HepG2 (cell line): ENCODE data around the gene PUS1. TPM values are rescaled to one million over a fixed set of nuclear protein-coding genes. Genes with fewer than 3 reads are reported as not detected.
A peak's percentile ranks its signal among the peaks of the same experiment; 100 is the strongest.

Experiments used
- BRCA1 ChIP-seq: sonication (generic); formaldehyde crosslinking; IDR thresholded peaks from 2 replicates; pipeline ENCODE4 v1.4.0; 2020; ENCODE audit warnings: missing genetic modification reagents
- DMTF1 ChIP-seq: sonication (generic); formaldehyde crosslinking; IDR thresholded peaks from 2 replicates; pipeline ENCODE4 v1.4.0; 2020; ENCODE audit warnings: mild to moderate bottlenecking, missing genetic modification reagents
- ESRRA ChIP-seq: sonication (generic); formaldehyde crosslinking; IDR thresholded peaks from 2 replicates; pipeline ENCODE4 v1.5.1; 2020; ENCODE audit warnings: mild to moderate bottlenecking, low read depth, missing genetic modification reagents
- HIVEP1 ChIP-seq: sonication (generic); formaldehyde crosslinking; IDR thresholded peaks from 2 replicates; pipeline ENCODE4 v1.4.0; 2020; ENCODE audit warnings: mild to moderate bottlenecking, missing genetic modification reagents
- HMGA1 ChIP-seq: sonication (generic); formaldehyde crosslinking; conservative IDR thresholded peaks from 2 replicates; pipeline ENCODE4 v1.4.0; 2020; ENCODE audit warnings: missing genetic modification reagents
- LRRFIP1 ChIP-seq: sonication (generic); formaldehyde crosslinking; conservative IDR thresholded peaks from 2 replicates; pipeline ENCODE4 v1.4.0; 2020; ENCODE audit warnings: missing genetic modification reagents
- MNT ChIP-seq: fragments of 450-650 bp; IDR thresholded peaks from 2 replicates; pipeline ENCODE4 v1.6.1; 2016
- PAF1 ChIP-seq: IDR thresholded peaks from 2 replicates; pipeline ENCODE4 v1.6.1; 2016; ENCODE audit warnings: missing genetic modification reagents, missing compliant biosample characterization
- REPIN1 ChIP-seq: sonication (generic); formaldehyde crosslinking; IDR thresholded peaks from 2 replicates; pipeline ENCODE4 v1.8.0; 2022; ENCODE audit warnings: missing genetic modification reagents, low read depth, mild to moderate bottlenecking, borderline replicate concordance
- RNF2 ChIP-seq: fragments of 450-650 bp; conservative IDR thresholded peaks from 2 replicates; pipeline ENCODE4 v1.6.1; 2016; ENCODE audit warnings: low read depth
- ZKSCAN8 ChIP-seq: IDR thresholded peaks from 2 replicates; pipeline ENCODE4 v1.6.1; 2016; ENCODE audit warnings: borderline replicate concordance, missing genetic modification reagents, missing compliant biosample characterization
- ZNF205 ChIP-seq: IDR thresholded peaks from 2 replicates; pipeline ENCODE4 v1.6.1; 2018; ENCODE audit warnings: missing biosample characterization, missing genetic modification reagents
- ZNF281 ChIP-seq: sonication (generic); formaldehyde crosslinking; IDR thresholded peaks from 2 replicates; pipeline ENCODE4 v1.4.0; 2020; ENCODE audit warnings: missing genetic modification reagents, borderline replicate concordance
- ZNF784 ChIP-seq: sonication (generic); formaldehyde crosslinking; IDR thresholded peaks from 2 replicates; pipeline ENCODE4 v1.5.1; 2020; ENCODE audit warnings: missing genetic modification reagents, mild to moderate bottlenecking, borderline replicate concordance
- ZNF792 ChIP-seq: IDR thresholded peaks from 2 replicates; pipeline ENCODE4 v1.6.1; 2016
- ZSCAN5A ChIP-seq: sonication (generic); formaldehyde crosslinking; IDR thresholded peaks from 2 replicates; pipeline ENCODE4 v1.8.0; 2022; ENCODE audit warnings: mild to moderate bottlenecking, missing genetic modification reagents, borderline replicate concordance
- polyA plus RNA-seq, 8 experiments: library from polyadenylated mRNA; depleted of rRNA in 3 of 8; stranded (reverse) in 7 of 8; unstranded in 1 of 8; fragments of >200 nt; fragmentation: Illumina TruSeq in 4 of 8; extraction: Trizol in 4 of 8; gene quantifications; 2 replicates each; pipeline versions ENCODE4 v1.2.1 to v1.2.3, GENCODE V29; 2011 to 2016; ENCODE audit warnings: low read depth in 4 of 8, missing spikeins in 1 of 8, mixed read lengths in 1 of 8; ENCODE audit not compliant: insufficient read depth in 1 of 8
- total RNA-seq, 5 experiments: library from RNA; depleted of rRNA; stranded (reverse); fragments of >200 nt; fragmentation: Illumina TruSeq; extraction: Trizol; gene quantifications; 2 replicates each; pipeline ENCODE4 v1.2.3, GENCODE V29; 2016; ENCODE audit warnings: low read depth in 1 of 5

The PUS1 gene
- total and polyA plus RNA-seq, 2 of the 13 experiments (the other 11 are each of a cell fraction or from before 2014, with no cell fraction given): 19.2 to 24.7 TPM

- TF ChIP-seq PAF1 (CRISPR knock-in tag): no peak
- peak; percentile 79 for TF ChIP-seq MNT
- TF ChIP-seq HMGA1 (CRISPR knock-in tag): no peak
- peak; percentile 75 for TF ChIP-seq ZNF281 (CRISPR knock-in tag)
- TF ChIP-seq ZNF784: peak; percentile 14; the same call in 1 of the 2 replicates
- TF ChIP-seq ZNF792 (CRISPR knock-in tag): peak; percentile 71
- no peak for TF ChIP-seq BRCA1
- TF ChIP-seq HIVEP1 (CRISPR knock-in tag): peak; percentile 85; the same call in 1 of the 2 replicates
- TF ChIP-seq ESRRA (CRISPR knock-in tag): peak; percentile 44; the same call in 1 of the 2 replicates
- no peak; the same call in 1 of the 2 replicates for TF ChIP-seq ZSCAN5A (CRISPR knock-in tag)
- peak; percentile 31; the same call in 1 of the 2 replicates for TF ChIP-seq ZNF205 (CRISPR knock-in tag)
- 0 out of 2 replicates have a peak, but pooled peaks have one; percentile 59 for TF ChIP-seq REPIN1
- TF ChIP-seq LRRFIP1 (CRISPR knock-in tag): no peak
- TF ChIP-seq DMTF1 (CRISPR knock-in tag): no peak
- TF ChIP-seq ZKSCAN8 (CRISPR knock-in tag): no peak
- peak; percentile 82; the same call in 1 of the 2 replicates for TF ChIP-seq RNF2
Measured at GRCh38 chr12:131928711-131929580, at the start of gene PUS1 (continued).
